Activated T-cell treated with anti-CD3 and anti-CD28 coated beads for 4 hours (primary cell): ENCODE measurements around the gene COLEC11.
A peak's percentile ranks its signal among the peaks of the same experiment; 100 is the strongest.
"Not testable (repeated sequence)": the region's sequence is repeated elsewhere in the genome, so short reads cannot be mapped to it uniquely, and the experiment has no call there.

ENCODE experiments used
- DNase-seq: peaks from one replicate; pipeline ENCODE4 v3.0.0-alpha.2; 2020

The COLEC11 gene

GRCh38 chr2:3594493-3595281, at the start of gene COLEC11:
Gene COLEC11, plus strand, starts transcription at chr2:3595112. Its CDS starts 9,229 bp downstream, at chr2:3604341.
- DNase-seq: no peak

- no peak for DNase-seq
Observed at GRCh38 chr2:3545788-3546478, 49.0 kb upstream of the COLEC11 start.

- no peak for DNase-seq
Observed at GRCh38 chr2:3547915-3548314, 47.0 kb upstream of the COLEC11 start.

DNA sequence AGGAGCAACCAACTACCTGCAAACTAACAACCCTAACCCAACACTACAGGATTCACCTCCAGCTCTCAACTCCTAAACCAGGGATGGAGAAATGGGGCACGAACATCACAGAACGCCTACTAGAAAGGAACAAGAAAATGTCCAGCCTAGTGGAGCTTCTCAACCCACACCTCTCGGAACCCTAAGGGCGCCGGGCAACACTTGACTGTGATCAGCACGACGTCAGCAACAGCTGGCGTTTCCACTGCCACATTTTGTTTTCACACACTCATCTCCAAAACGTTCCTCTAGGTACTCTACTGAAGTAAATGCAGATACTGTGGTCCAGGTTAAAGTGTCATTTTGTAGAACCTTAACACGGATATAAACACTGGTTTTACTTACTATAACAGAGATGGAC, 41.0 kb upstream of the COLEC11 start:
- DNase-seq: no peak

DNA sequence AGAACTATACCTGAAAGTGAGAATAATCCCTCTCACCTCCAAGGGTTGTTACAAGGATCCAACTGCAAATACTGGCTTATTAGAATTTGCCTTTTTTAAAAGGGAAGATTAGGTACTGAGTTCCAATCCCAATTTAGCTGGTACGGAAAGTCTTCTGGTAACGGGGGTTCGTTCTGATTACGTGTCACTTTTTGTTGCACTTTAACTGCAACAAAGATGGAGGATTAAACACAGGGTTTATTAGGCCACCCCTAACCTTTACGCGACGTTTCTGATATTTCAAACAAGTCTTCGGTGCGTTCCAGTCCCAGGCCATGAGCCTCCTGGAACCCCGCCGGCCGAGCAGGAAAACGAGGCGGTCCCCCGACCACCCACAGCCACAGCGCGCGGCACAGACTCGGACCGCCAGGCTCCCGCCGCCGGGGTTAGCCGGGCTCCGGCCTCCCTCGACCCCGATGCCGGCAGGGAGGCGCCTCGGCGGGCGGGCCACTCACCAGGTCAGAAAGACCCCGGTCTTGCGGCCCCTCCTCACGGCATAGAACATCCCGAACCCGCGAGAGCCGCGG, 37.2 kb upstream of the COLEC11 start:
- DNase-seq: no peak

GRCh38 chr2:3558205-3559014, 36.5 kb upstream of the COLEC11 start, which contains the start of gene RNASEH1:
Gene RNASEH1, minus strand, starts transcription at chr2:3558333. Its CDS starts 73 bp downstream, at chr2:3558260.
- peak; percentile 99 for DNase-seq

DNA sequence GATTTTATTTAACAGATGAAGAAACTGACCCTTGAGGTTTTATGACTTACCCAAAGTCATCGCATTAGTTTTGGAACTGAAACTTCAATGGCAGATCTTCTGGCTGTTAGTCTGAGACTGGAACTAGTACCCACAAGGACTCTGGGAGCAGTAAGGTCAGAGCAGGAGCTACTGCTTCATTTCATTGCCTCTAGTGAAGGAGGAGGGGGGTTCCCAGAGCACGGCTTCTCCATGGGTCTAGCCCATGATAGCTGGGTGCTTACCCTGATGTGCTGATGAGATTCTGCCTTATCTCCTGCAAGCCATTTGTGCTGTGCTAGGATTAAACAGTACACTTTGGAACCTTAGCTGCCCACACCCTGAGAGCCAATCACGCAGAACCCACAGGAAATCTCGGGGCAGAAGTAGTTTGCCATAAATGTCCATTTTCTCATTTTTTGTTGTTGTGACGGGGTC, 31.4 kb upstream of the COLEC11 start:
- DNase-seq: no peak

- no peak for DNase-seq
Observed at GRCh38 chr2:3565117-3565516, 29.8 kb upstream of the COLEC11 start.

DNA sequence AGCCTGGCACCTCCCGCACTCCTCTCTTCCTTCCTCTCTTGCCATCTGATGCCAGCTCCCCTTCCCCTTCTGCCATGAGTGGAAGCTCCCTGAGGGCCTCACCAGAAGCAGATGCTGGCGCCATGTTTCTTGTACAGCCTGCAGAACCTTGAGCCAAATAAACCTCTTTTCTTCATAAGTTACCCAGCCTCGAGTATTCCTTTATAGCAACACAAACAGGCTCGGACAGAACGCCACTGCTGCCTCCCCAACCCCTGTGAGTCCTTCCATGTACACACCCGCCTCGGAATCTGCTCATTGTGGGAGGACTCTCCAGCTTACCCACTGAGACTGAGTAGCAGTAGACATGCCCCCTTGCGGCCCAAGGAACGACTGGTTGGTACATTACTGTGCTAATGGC, 28.1 kb upstream of the COLEC11 start:
- no peak for DNase-seq

DNA sequence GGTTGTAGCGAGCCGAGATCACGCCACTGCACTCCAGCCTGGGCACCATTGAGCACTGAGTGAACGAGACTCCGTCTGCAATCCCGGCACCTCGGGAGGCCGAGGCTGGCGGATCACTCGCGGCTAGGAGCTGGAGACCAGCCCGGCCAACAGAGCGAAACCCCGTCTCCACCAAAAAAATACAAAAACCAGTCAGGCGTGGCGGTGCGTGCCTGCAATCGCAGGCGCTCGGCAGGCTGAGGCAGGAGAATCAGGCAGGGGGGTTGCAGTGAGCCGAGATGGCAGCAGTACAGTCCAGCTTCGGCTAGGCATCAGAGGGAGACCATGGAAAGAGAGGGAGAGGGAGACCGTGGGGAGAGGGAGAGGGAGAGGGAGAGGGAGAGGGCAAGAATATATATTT, 25.3 kb upstream of the COLEC11 start:
- DNase-seq: not testable (repeated sequence)

GRCh38 chr2:3571284-3571683, 23.6 kb upstream of the COLEC11 start:
- DNase-seq: no peak

GRCh38 chr2:3572620-3573019, 22.3 kb upstream of the COLEC11 start:
- DNase-seq: no peak

DNA sequence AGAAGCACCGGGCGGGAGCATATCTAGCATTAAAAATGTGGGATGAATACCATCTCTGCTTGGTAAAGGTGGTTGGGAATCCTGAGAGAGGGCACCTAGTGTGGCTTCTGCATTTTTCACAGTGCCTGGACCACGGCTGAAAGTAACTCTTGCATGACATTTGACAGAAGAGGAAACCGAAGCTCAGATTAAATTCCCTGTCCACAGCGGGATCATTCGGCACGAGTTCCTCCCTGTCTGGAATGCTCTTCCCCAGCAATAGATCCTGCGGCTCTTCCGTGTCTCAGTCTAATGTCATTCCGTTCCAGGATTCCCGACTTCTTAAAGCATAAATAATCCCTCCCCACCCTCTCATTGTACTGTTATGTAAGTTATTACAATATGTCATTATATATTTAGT, 20.8 kb upstream of the COLEC11 start:
- no peak for DNase-seq

DNA sequence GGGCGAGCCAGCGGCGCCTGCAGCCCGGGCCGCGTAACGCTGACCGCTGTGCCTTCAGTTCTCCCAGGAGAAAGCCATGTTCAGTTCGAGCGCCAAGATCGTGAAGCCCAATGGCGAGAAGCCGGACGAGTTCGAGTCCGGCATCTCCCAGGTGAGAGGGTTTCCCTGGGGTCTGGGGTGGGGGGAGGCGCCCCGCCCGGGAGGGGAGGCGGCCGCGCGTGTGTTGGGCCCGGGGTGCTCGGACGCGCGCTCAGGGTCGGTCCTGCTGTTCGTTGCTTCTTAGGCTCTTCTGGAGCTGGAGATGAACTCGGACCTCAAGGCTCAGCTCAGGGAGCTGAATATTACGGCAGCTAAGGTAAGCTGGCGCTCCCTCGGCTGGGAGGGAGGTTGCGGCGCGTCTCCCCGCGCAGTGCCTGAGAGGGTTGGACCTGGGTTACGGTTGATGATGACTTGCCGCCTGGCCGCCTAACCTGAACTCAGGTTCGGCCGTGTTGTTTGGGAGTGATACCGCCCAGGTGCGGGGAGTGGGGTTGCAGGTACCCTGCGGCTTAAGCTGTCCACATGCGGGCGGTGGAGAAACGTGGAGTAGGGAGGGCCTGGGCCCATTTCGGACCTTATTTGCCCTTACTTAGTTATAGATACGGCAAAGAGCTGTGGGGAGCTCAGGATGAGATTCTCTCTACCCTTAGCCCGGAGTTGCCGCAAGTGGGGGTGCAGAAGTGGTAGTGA, 19.2 kb upstream of the COLEC11 start:
- peak; percentile 17 for DNase-seq

- DNase-seq: not testable (repeated sequence)
Observed at GRCh38 chr2:3576263-3576630, 18.7 kb upstream of the COLEC11 start.

DNA sequence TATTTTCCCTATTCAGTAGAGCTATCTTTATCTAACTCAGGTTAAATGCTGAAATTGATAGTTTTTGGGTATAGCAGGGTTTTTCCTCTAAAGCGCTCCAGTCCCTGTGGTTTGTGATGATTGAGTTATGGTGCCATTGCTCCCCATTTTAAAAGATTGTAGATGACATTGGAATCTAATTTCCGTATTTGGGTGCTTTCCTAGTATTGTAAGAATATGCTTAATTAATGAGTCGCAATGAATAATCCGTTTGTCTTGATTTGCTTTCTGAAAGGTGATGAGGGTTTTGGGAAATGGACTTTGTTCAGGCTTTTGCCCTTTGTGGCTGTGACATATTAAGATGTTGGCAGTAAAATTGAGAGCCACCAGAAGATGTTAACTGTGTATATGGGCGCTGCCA, 15.9 kb upstream of the COLEC11 start:
- DNase-seq: no peak

GRCh38 chr2:3580449-3580848, 14.5 kb upstream of the COLEC11 start:
- DNase-seq: no peak

DNA sequence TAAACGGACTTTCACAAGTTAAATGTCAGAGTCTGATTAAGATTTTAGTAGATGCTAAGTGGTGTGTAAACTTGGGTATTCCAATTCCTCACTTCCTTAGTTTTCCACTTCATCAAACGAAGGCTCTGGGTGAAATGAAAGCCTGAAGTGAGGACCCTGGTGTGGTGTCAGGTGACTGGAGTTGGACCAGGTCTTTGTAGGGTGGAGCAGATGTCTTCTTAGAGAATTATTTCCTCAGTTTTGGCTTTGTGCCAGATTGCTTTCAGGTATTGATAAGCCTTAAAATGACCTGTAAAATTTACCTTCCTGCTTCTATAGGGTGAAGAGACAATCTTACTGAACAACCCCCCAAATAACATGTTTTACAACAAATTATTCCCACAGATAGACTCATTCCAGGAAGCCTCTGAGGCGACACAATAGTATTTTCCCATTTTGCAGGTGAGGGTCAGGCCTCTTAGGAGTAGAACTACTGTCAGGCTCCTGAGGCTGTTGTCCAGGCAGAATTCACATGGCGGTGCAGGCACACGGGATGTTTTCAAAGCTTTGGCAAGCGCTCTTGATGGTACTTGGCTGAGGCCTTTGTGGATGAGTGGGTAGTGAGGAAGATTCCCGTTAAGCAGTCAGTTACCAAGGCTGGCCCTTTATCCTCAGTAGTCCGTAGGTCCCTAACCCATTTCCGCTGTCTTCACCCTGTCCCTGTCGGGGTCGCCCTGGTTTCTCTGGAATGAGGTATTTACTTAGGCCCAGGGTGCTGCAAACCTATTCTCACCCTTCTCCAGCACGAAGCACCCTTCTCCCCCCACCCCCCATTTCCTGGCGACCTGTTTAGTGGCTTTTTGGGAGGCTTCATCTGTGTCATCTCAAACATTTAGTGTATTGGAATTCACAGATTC, 13.3 kb upstream of the COLEC11 start:
- DNase-seq: no peak

DNA sequence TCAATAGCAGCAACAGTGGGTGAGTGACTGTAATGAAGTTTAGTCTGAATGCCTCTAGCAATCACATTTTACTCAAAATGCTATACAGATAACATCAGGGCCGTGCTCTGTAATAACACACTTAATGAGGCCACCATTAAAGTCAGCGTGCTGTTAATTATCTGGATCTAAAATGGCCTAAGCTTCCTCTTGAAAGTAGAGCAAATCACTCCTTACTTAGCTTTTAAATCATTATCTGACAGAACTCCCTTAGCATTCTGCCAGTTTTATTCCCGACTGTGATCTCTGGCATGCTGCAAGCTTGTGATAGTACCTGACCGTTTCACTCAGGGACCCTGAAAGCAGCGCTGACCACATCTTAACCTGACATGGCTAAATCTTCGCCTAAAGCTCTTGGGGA, 10.8 kb upstream of the COLEC11 start:
- no peak for DNase-seq

DNA sequence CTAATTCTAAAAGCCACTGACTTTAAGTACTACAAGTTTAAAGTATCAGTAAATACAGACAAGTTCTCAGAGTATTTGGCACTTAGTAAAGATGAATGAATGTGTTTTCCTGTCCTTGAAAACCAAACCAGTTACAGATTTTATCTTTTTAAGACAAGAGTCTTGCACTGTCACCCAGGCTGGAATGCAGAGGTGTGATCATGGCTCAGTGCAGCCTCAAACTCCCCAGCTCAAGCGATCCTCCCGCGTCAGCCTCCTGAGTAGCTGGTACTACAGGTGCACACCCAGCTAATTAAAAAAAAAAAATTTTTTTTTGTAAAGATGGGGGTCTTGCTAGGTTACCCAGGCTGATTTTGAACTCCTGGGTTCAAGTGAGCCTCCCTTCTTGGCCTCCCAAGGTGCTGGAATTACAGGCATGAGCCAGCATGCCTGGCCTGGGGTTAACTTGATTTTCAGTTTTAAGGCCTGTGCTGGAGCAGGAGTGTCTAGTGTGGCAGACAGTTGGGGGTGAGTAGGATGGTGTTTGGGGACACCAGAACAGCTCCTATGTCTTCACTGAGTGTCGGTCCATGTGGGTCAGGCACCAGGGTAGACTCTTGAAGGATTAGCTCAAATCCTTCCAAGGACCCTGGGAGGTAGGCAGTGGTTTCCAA, 10.2 kb upstream of the COLEC11 start:
- DNase-seq: no peak
